Heart left ventricle (tissue), 13 donors: ENCODE measurements around the gene KIFBP.

Experiments
- CTCF ChIP-seq, 12 donors: fragments of 200-600 bp; sonication (generic) in 4 of 12; IDR thresholded peaks; one replicate each; pipeline versions ENCODE4 v1.5.0 to v1.8.0; 2018 to 2022; ENCODE audit warnings: antibody characterized with exemption in 12 of 12, mild to moderate bottlenecking in 5 of 12
- POLR2A ChIP-seq, 2 donors: fragments of 450-650 bp; IDR thresholded peaks; one replicate each; pipeline ENCODE4 v1.6.1; 2017; ENCODE audit warnings: antibody characterized with exemption in 2 of 2, mild to moderate bottlenecking in 2 of 2, moderate library complexity in 2 of 2
- donor health status: ischemic (EF 13 %, LVEDD 7.1; RV severe dilation, severe dysfunction).
- donor health status: DM: no; HTN: yes; CAD: no.
- donor health status: DM: no; HTN: no; CAD: no.
- donor health status: ischemic (EF 25% LVEDD 6.9; RV normal size, moderate dysfunction).
- donor health status: ischemic (EF 25% LVEDD 5.7; RV mildly dilated, moderate dysfunction).
- donor health status: ischemic (EF 35%, LVEDD 5.7; RV mildly dilated, moderate dysfunction).
- donor health status: nonischemic (EF 11% LVEDD 7.7; RV severe dilation, severe dysfunction).
- donor health status: DM: yes; HTN: yes; CAD: no.
- donor health status: PGD.
- donor health status: ischemic (EF 29% LVEDD 5.4; RV normal size, mild dysfunction).
- donor health status: nonischemic (EF 23%, LVEDD 6.1; RV moderate dilation, normal function).

GRCh38 chr10:69007260-69007659, 18.7 kb downstream of the KIFBP start:
- TF ChIP-seq POLR2A (IDR thresholded peaks at IDR 0.05) (no peak), CTCF (IDR thresholded peaks at IDR 0.05) (peak in 2 of 12 donors; percentile 7 to 11)
